ENCODE results near the gene MVD.
A peak's percentile ranks its signal among the peaks of the same experiment; 100 is the strongest.
"Not testable (repeated sequence)": the region's sequence is repeated elsewhere in the genome, so short reads cannot be mapped to it uniquely, and the experiment has no call there.

The MVD gene

GRCh38 chr16:88681709-88682451 lies 19.0 kb upstream of the MVD start:
- peak; percentile 45 for DNase-seq (ENCODE audit: low read depth)

GRCh38 chr16:88681084-88681680 lies 18.3 kb upstream of the MVD start:
- DNase-seq (ENCODE audit: low read depth): no peak

GRCh38 chr16:88680554-88681083 lies 17.7 kb upstream of the MVD start:
- DNase-seq (ENCODE audit: low read depth): no peak

- DNase-seq (ENCODE audit: low read depth): no peak
These were observed 15.5 kb upstream of the MVD start for GRCh38 chr16:88678224-88678979.

- no peak for DNase-seq (ENCODE audit: low read depth)
These were observed 14.8 kb upstream of the MVD start for GRCh38 chr16:88677721-88678120.

GRCh38 chr16:88676502-88677242 lies 13.8 kb upstream of the MVD start:
- no peak for DNase-seq (ENCODE audit: low read depth)

- no peak for DNase-seq (ENCODE audit: low read depth)
These were observed 11.0 kb upstream of the MVD start for GRCh38 chr16:88673716-88674379.

GRCh38 chr16:88672776-88673175 lies 9.9 kb upstream of the MVD start:
- no peak for DNase-seq (ENCODE audit: low read depth)

- no peak for DNase-seq (ENCODE audit: low read depth)
These were observed 8.9 kb upstream of the MVD start for GRCh38 chr16:88671806-88672205.

DNA sequence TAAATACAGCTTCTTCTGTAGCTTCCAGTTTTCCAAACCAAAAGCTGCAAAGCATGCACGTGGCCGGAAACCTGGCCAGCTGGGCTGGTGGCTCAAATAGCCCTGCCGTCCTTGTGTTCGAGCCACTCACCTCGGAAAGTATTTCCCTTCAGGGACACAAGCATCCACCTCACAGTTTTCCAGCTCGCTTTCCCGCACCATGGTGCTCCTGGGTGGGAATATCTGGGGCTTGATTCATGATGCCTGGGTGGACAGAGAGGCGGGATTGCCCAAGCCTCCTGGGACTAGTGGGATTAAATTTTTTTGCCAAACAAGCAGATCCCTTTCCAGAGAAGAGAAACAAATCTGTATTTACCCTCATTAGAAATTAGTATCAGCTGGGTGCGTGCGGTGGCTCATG lies 7.1 kb upstream of the MVD start:
- no peak for DNase-seq (ENCODE audit: low read depth)

GRCh38 chr16:88669493-88669892 lies 6.6 kb upstream of the MVD start:
- DNase-seq (ENCODE audit: low read depth): not testable (repeated sequence)

- DNase-seq (ENCODE audit: low read depth): no peak
These were observed 4.6 kb upstream of the MVD start for GRCh38 chr16:88667461-88667860.

DNA sequence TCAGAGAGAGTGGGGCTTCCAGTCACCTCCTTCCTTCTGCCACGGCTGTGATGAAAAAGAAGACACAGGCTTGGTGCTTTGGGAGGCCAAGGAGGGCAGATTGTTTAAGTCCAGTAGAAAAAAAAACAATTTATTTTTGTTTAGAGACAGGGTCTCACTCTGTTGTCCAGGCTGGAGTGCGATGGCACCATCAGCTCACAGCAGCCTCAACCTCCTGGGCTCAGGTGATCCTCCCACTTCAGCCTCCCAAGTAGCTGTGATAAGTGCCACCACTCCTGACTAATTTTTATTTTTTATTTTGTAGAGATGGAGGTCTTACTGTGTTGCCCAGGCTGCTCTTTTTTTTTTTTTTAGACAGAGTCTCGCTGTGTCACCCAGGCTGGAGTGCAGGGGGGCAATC lies 2.7 kb upstream of the MVD start:
- DNase-seq (ENCODE audit: low read depth): no peak

DNA sequence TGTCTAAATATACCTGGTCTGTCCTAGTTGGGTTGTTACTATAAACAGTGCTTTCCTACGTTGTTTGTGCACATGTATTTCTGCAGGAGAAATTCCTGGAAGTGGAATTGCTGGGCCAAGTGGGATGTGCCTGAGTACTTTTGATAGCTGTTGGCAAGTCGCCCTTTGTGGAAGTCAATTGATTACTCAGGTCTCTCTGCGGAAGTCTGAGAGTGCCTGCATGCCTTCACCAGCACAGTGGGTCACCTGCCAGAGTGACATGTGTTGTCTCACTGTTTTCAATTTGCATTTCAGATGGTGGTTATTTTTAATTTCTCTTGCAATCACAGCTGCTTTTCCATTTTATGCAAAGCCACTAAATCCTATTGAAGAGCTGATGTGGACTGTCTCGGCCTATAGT lies 2.3 kb upstream of the MVD start:
- no peak for DNase-seq (ENCODE audit: low read depth)

- no peak for DNase-seq (ENCODE audit: low read depth)
These were observed 559 bp downstream of the MVD start for GRCh38 chr16:88662222-88662842.

- DNase-seq (ENCODE audit: low read depth): no peak
These were observed 1.4 kb downstream of the MVD start for GRCh38 chr16:88661468-88661867.

GRCh38 chr16:88659160-88659559 lies 3.7 kb downstream of the MVD start:
- DNase-seq (ENCODE audit: low read depth): no peak

DNA sequence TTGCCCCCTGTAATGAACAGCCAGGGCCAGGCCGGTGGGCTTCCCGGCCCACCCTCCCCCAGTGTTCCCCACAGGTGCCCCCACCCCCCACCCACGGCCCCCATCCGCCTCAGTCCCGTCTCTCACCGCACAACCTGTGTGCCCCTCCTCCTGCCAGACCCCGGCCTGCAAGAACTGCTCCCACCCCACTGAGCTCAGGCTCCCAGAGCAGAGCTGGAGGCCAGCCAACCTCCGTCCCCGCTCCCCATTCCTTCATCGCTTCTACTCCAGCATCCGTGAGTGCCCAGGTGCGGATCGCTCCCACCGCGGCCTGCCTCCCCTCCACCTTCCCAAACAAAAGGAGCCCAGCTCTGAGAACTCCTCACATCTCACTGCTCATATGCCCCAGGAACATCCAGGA lies 4.2 kb downstream of the MVD start:
- DNase-seq (ENCODE audit: low read depth): no peak

GRCh38 chr16:88657371-88657770 lies 5.5 kb downstream of the MVD start:
- DNase-seq (ENCODE audit: low read depth): no peak

DNA sequence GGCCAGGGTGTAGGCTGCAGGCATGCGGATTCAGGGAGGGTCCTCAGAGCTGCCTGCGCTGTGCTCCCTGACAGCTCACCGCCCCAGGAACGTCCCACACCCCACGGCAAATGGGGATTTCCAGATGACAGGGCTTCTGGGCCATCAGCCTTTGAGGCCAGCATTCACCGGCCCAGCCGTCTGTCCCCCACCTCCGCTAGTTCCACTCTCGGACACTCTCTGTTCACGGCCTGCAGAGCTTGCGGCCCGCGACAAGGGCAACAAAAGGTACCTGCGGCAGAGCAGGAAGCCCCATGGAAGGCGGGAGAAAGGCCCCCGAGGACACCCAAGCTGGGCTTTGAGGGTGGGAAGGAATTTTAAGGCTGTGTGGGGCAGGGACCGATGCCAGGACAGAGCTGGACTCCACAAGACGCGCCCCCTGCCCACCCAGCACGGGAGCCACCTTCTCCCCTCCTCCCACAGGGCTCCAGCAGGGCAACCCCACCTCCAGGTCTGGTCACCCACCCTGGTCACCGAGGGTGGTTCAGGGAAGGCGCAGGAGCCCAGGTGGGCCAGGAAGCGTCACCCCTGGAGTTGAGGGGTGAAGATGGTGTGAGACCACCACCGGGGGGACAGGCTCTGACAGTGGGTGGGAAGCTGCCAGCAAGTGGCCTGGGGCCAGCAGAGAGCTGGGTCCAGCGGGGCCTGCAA lies 6.5 kb downstream of the MVD start:
- DNase-seq (ENCODE audit: low read depth): no peak
